Activated T-helper 1 cell treated with anti-CD3 and anti-CD28 coated beads, Interleukin-12 subunit alpha, Interleukin-12 subunit beta, Interleukin-2, Interleukin-4 antibody, amounts not matched to agents 30 ng/mL and 10 ng/mL and 1 ng/mL, durations not matched to agents 14 hours and 24 hours and 36 hours (primary cell): ENCODE results near the gene MAPKAP1. TPM values are rescaled to one million over a fixed set of nuclear protein-coding genes. Genes with fewer than 3 reads are reported as not detected.
A peak's percentile ranks its signal among the peaks of the same experiment; 100 is the strongest.
"Not testable (repeated sequence)": the region's sequence is repeated elsewhere in the genome, so short reads cannot be mapped to it uniquely, and the experiment has no call there.

ENCODE experiments used
- DNase-seq: peaks from one replicate; pipeline ENCODE4 v3.0.0; 2021; ENCODE audit warnings: low spot score
- H3K27ac Mint-ChIP-seq: one replicate; pipeline ENCODE4 v1.8.0; 2021; ENCODE audit warnings: mild to moderate bottlenecking, mixed read lengths
- H3K27me3 Mint-ChIP-seq: one replicate; pipeline ENCODE4 v1.8.0; 2022; ENCODE audit warnings: mild to moderate bottlenecking, moderate library complexity, mixed read lengths; ENCODE audit not compliant: insufficient read depth
- H3K36me3 Mint-ChIP-seq: one replicate; pipeline ENCODE4 v1.8.0; 2021; ENCODE audit warnings: low read depth, mixed read lengths
- H3K4me1 Mint-ChIP-seq: one replicate; pipeline ENCODE4 v1.8.0; 2021; ENCODE audit warnings: low read depth, mixed read lengths
- H3K4me3 Mint-ChIP-seq: one replicate; pipeline ENCODE4 v1.8.0; 2021; ENCODE audit warnings: mild to moderate bottlenecking, moderate library complexity, mixed read lengths
- H3K9me3 Mint-ChIP-seq: one replicate; pipeline ENCODE4 v1.8.0; 2021; ENCODE audit warnings: mixed read lengths
- intact Hi-C: fragments of 100-400 bp; cut with micrococcal nuclease; formaldehyde crosslinking; loops from one replicate; pipeline ENCODE4 v1.15.1; 2024
- total RNA-seq: library from RNA; stranded (reverse); gene quantifications from 2 replicates; pipeline ENCODE4 v1.2.3, GENCODE V29; 2022

The MAPKAP1 gene
- total RNA-seq, 1 donor from 2014 or later = 108 TPM

GRCh38 chr9:125703662-125704061, 3.3 kb downstream of the MAPKAP1 start:
- Mint-ChIP-seq H3K36me3 (peaks cover 13% of the 10 kb centered on the region), H3K27me3 (no peaks in the 10 kb centered on the region), H3K4me1 (peaks cover 54% of the 10 kb centered on the region), H3K9me3 (no peaks in the 10 kb centered on the region), H3K4me3 (no peak overlapping the region), H3K27ac (no peak overlapping the region)
- DNase-seq = no peak
- intact Hi-C loops = no loop called here

- Mint-ChIP-seq H3K27ac (no peak overlapping the region), H3K9me3 (no peaks in the 10 kb centered on the region), H3K4me3 (no peak overlapping the region), H3K36me3 (peaks cover 13% of the 10 kb centered on the region), H3K4me1 (peaks cover 62% of the 10 kb centered on the region), H3K27me3 (no peaks in the 10 kb centered on the region)
- intact Hi-C loops = loop anchor here (1.0 to 2.0 kb wide), 2 partner anchors 39 to 69 kb away; no protein-coding TSS in a partner anchor
- DNase-seq = no peak
These were observed 5.7 kb downstream of the MAPKAP1 start for GRCh38 chr9:125701351-125701750.

GRCh38 chr9:125700791-125701190, 6.2 kb downstream of the MAPKAP1 start:
- no peak for DNase-seq
- H3K9me3 Mint-ChIP-seq = no peaks in the 10 kb centered on the region
- intact Hi-C loops = loop anchor here (1.0 to 2.0 kb wide), 2 partner anchors 38 to 68 kb away; no protein-coding TSS in a partner anchor
- no peaks in the 10 kb centered on the region for H3K27me3 Mint-ChIP-seq
- H3K4me3 Mint-ChIP-seq = no peak overlapping the region
- peaks cover 13% of the 10 kb centered on the region for H3K36me3 Mint-ChIP-seq
- peaks cover 56% of the 10 kb centered on the region for H3K4me1 Mint-ChIP-seq
- H3K27ac Mint-ChIP-seq = peak overlapping the region; percentile 53

GRCh38 chr9:125699870-125700269, 7.1 kb downstream of the MAPKAP1 start:
- Mint-ChIP-seq H3K27ac (no peak overlapping the region), H3K4me1 (peaks cover 47% of the 10 kb centered on the region), H3K4me3 (no peak overlapping the region), H3K9me3 (no peaks in the 10 kb centered on the region), H3K36me3 (peaks cover 8% of the 10 kb centered on the region), H3K27me3 (no peaks in the 10 kb centered on the region)
- DNase-seq = no peak
- intact Hi-C loops = loop anchor here (2.0 kb wide), 1 partner anchor 37 kb away; no protein-coding TSS in a partner anchor

GRCh38 chr9:125696106-125696647, 10.8 kb downstream of the MAPKAP1 start:
- no peaks in the 10 kb centered on the region for H3K27me3 Mint-ChIP-seq
- intact Hi-C loops = no loop called here
- no peak for DNase-seq
- no peaks in the 10 kb centered on the region for H3K9me3 Mint-ChIP-seq
- no peak overlapping the region for H3K27ac Mint-ChIP-seq
- peaks cover 12% of the 10 kb centered on the region for H3K36me3 Mint-ChIP-seq
- no peak overlapping the region for H3K4me3 Mint-ChIP-seq
- peaks cover 27% of the 10 kb centered on the region for H3K4me1 Mint-ChIP-seq

GRCh38 chr9:125695548-125695947, 11.5 kb downstream of the MAPKAP1 start:
- H3K27me3 Mint-ChIP-seq, intact Hi-C loops, H3K9me3 Mint-ChIP-seq, DNase-seq, H3K27ac Mint-ChIP-seq, H3K4me3 Mint-ChIP-seq: not testable (repeated sequence)
- Mint-ChIP-seq H3K36me3 (peaks cover 14% of the 10 kb centered on the region), H3K4me1 (peaks cover 21% of the 10 kb centered on the region)

GRCh38 chr9:125694478-125694877, 12.5 kb downstream of the MAPKAP1 start:
- no peak overlapping the region for H3K27ac Mint-ChIP-seq

GRCh38 chr9:125693492-125693891, 13.5 kb downstream of the MAPKAP1 start:
- H3K4me3 Mint-ChIP-seq, H3K27me3 Mint-ChIP-seq, DNase-seq, H3K27ac Mint-ChIP-seq, intact Hi-C loops, H3K9me3 Mint-ChIP-seq: not testable (repeated sequence)
- H3K4me1 Mint-ChIP-seq = peaks cover 14% of the 10 kb centered on the region
- peaks cover 14% of the 10 kb centered on the region for H3K36me3 Mint-ChIP-seq

More at GRCh38 chr9:125694478-125694877, 12.5 kb downstream of the MAPKAP1 start:
- Mint-ChIP-seq H3K36me3 (peaks cover 14% of the 10 kb centered on the region), H3K9me3 (no peaks in the 10 kb centered on the region), H3K4me3 (no peak overlapping the region), H3K4me1 (peaks cover 14% of the 10 kb centered on the region), H3K27me3 (no peaks in the 10 kb centered on the region)
- DNase-seq = no peak
- intact Hi-C loops = no loop called here

- Mint-ChIP-seq H3K27me3 (no peaks in the 10 kb centered on the region), H3K9me3 (no peaks in the 10 kb centered on the region), H3K4me1 (peaks cover 4% of the 10 kb centered on the region), H3K27ac (no peak overlapping the region), H3K36me3 (peaks cover 15% of the 10 kb centered on the region), H3K4me3 (no peak overlapping the region)
- no peak for DNase-seq
- intact Hi-C loops = no loop called here
These were observed 15.1 kb downstream of the MAPKAP1 start for GRCh38 chr9:125691869-125692268.

- intact Hi-C loops = no loop called here
- H3K36me3 Mint-ChIP-seq = peaks cover 17% of the 10 kb centered on the region
- no peak for DNase-seq
- no peak overlapping the region for H3K4me3 Mint-ChIP-seq
- no peaks in the 10 kb centered on the region for H3K9me3 Mint-ChIP-seq
- H3K4me1 Mint-ChIP-seq = no peaks in the 10 kb centered on the region
- H3K27me3 Mint-ChIP-seq = no peaks in the 10 kb centered on the region
- H3K27ac Mint-ChIP-seq = no peak overlapping the region
These were observed 16.3 kb downstream of the MAPKAP1 start for GRCh38 chr9:125690679-125691078.

- Mint-ChIP-seq H3K27me3 (no peaks in the 10 kb centered on the region), H3K9me3 (no peaks in the 10 kb centered on the region), H3K4me3 (no peak overlapping the region), H3K36me3 (peaks cover 12% of the 10 kb centered on the region), H3K4me1 (peaks cover 10% of the 10 kb centered on the region), H3K27ac (no peak overlapping the region)
- intact Hi-C loops = no loop called here
- no peak for DNase-seq
These were observed 19.7 kb downstream of the MAPKAP1 start for GRCh38 chr9:125687163-125687863.

- Mint-ChIP-seq H3K36me3 (peaks cover 6% of the 10 kb centered on the region), H3K4me1 (peaks cover 10% of the 10 kb centered on the region), H3K27ac (no peak overlapping the region), H3K4me3 (no peak overlapping the region), H3K27me3 (no peaks in the 10 kb centered on the region), H3K9me3 (no peaks in the 10 kb centered on the region)
- intact Hi-C loops = no loop called here
- DNase-seq = no peak
These were observed 21.8 kb downstream of the MAPKAP1 start for GRCh38 chr9:125685167-125685566.

- intact Hi-C loops = no loop called here
- Mint-ChIP-seq H3K9me3 (no peaks in the 10 kb centered on the region), H3K4me3 (no peak overlapping the region), H3K27me3 (no peaks in the 10 kb centered on the region), H3K36me3 (peaks cover 6% of the 10 kb centered on the region), H3K4me1 (peaks cover 10% of the 10 kb centered on the region), H3K27ac (no peak overlapping the region)
- DNase-seq = no peak
These were observed 23.5 kb downstream of the MAPKAP1 start for GRCh38 chr9:125683486-125683885.
